ENCODE measurements around the gene PDE10A. TPM values are rescaled to one million over a fixed set of nuclear protein-coding genes. Genes with fewer than 3 reads are reported as not detected.
"Not testable (repeated sequence)": the region's sequence is repeated elsewhere in the genome, so short reads cannot be mapped to it uniquely, and the experiment has no call there.

Gene PDE10A
- total and polyA plus RNA-seq, 7 experiments from 2014 or later = not detected

GRCh38 chr6:165481921-165482320, 181.1 kb downstream of the PDE10A start:
- no peaks in the 10 kb centered on the region for H3K4me1 Mint-ChIP-seq
- Histone ChIP-seq H3K4me3 (ENCODE audit: low read length) (no peak overlapping the region), H3K27ac (ENCODE audit: low read depth, low read length) (no peak overlapping the region), H3K9me3 (ENCODE audit: control insufficient read depth in 2 of 3, low read length in 3 of 3) (no peaks in the 10 kb centered on the region), H3K27me3 (ENCODE audit: control insufficient read depth in 2 of 2, insufficient read depth in 2 of 2, low read length in 2 of 2) (no peaks in the 10 kb centered on the region), H3K4me1 (ENCODE audit: control insufficient read depth in 2 of 2, insufficient read depth in 2 of 2, low read length in 2 of 2) (no peaks in the 10 kb centered on the region), H3K36me3 (ENCODE audit: control insufficient read depth in 2 of 3, insufficient read depth in 3 of 3, low read length in 3 of 3) (no peaks in the 10 kb centered on the region)
- ChIA-PET POLR2A (no interaction called here), CTCF (no interaction called here)
- no peaks in the 10 kb centered on the region for H3K27me3 Mint-ChIP-seq
- peaks cover 0 to 2% (median 0%) of the 10 kb centered on the region in 11 donors for H3K9me3 Mint-ChIP-seq
- intact Hi-C loops (cut with micrococcal nuclease) = no loop called here
- no peak overlapping the region for H3K4me3 Mint-ChIP-seq
- H3K27ac Mint-ChIP-seq = no peak overlapping the region
- ATAC-seq (no peak), DNase-seq (no peak)
- H3K36me3 Mint-ChIP-seq = no peaks in the 10 kb centered on the region

DNA sequence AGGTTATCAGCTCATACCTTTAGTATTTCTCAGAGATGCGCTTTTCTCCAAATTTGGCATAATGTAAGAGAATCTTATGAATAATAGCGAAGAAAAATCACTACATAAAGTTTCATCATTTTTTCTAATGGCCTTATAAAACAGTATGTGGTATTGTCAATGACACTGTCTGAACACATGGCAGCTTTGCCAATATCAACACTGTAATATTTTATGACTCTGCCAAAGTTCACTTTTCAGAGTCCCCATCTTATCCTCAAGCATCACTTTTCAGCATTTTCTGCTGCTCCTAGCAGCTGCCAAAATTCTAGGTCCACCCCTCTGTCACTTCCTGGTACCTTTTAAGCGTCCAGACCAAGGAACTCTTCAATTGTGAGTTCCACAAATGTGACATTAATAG, 182.1 kb downstream of the PDE10A start:
- Histone ChIP-seq H3K4me3 (ENCODE audit: low read length) (no peak overlapping the region), H3K27me3 (ENCODE audit: control insufficient read depth in 2 of 2, insufficient read depth in 2 of 2, low read length in 2 of 2) (no peaks in the 10 kb centered on the region), H3K27ac (ENCODE audit: low read depth, low read length) (no peak overlapping the region), H3K36me3 (ENCODE audit: control insufficient read depth in 2 of 3, insufficient read depth in 3 of 3, low read length in 3 of 3) (no peaks in the 10 kb centered on the region), H3K4me1 (ENCODE audit: control insufficient read depth in 2 of 2, insufficient read depth in 2 of 2, low read length in 2 of 2) (no peaks in the 10 kb centered on the region), H3K9me3 (ENCODE audit: control insufficient read depth in 2 of 3, low read length in 3 of 3) (no peaks in the 10 kb centered on the region)
- no peak overlapping the region for H3K27ac Mint-ChIP-seq
- DNase-seq (no peak), ATAC-seq (no peak)
- H3K4me1 Mint-ChIP-seq = no peaks in the 10 kb centered on the region
- H3K4me3 Mint-ChIP-seq = no peak overlapping the region
- H3K9me3 Mint-ChIP-seq = peaks cover 0 to 2% (median 0%) of the 10 kb centered on the region in 11 donors
- H3K27me3 Mint-ChIP-seq = no peaks in the 10 kb centered on the region
- H3K36me3 Mint-ChIP-seq = no peaks in the 10 kb centered on the region
- ChIA-PET CTCF (no interaction called here), POLR2A (no interaction called here)
- intact Hi-C loops (cut with micrococcal nuclease) = no loop called here

GRCh38 chr6:165478581-165478980, 184.5 kb downstream of the PDE10A start:
- no peaks in the 10 kb centered on the region for H3K4me1 Mint-ChIP-seq
- peaks cover 0 to 1% (median 0%) of the 10 kb centered on the region in 11 donors for H3K9me3 Mint-ChIP-seq
- Histone ChIP-seq H3K36me3 (ENCODE audit: control insufficient read depth in 2 of 3, insufficient read depth in 3 of 3, low read length in 3 of 3) (no peaks in the 10 kb centered on the region), H3K9me3 (ENCODE audit: control insufficient read depth in 2 of 3, low read length in 3 of 3) (no peaks in the 10 kb centered on the region), H3K4me1 (ENCODE audit: control insufficient read depth in 2 of 2, insufficient read depth in 2 of 2, low read length in 2 of 2) (no peaks in the 10 kb centered on the region), H3K4me3 (ENCODE audit: low read length) (no peak overlapping the region), H3K27ac (ENCODE audit: low read depth, low read length) (no peak overlapping the region), H3K27me3 (ENCODE audit: control insufficient read depth in 2 of 2, insufficient read depth in 2 of 2, low read length in 2 of 2) (no peaks in the 10 kb centered on the region)
- intact Hi-C loops (cut with micrococcal nuclease) = no loop called here
- no peak for ATAC-seq
- H3K27ac Mint-ChIP-seq = no peak overlapping the region
- no peak for DNase-seq
- H3K4me3 Mint-ChIP-seq = no peak overlapping the region
- peaks cover 0 to 3% (median 0%) of the 10 kb centered on the region in 5 donors for H3K27me3 Mint-ChIP-seq
- ChIA-PET CTCF (no interaction called here), POLR2A (no interaction called here)
- no peaks in the 10 kb centered on the region for H3K36me3 Mint-ChIP-seq

DNA sequence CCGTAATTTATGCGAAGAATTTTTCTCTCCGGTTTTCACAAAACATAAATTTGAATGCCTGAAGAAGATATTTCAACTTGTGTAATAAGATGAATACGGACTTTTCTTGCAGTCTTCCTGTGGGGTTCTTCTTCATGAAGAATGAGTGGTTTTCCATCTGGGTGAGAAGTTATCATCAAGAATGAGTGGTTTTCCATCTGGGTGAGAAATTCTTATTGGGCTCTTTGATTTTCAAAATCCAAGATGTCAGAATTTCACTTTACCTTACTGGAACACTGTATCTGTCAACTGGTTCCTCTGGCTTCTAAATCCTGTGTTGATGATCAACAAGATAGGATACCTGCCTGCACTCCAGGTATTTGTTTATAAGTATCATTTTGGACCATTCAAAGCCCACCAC, 193.6 kb downstream of the PDE10A start:
- H3K27me3 Mint-ChIP-seq = peaks cover 0 to 5% (median 0%) of the 10 kb centered on the region in 5 donors
- Histone ChIP-seq H3K4me3 (ENCODE audit: low read length) (no peak overlapping the region), H3K4me1 (ENCODE audit: control insufficient read depth in 2 of 2, insufficient read depth in 2 of 2, low read length in 2 of 2) (no peaks in the 10 kb centered on the region), H3K9me3 (ENCODE audit: control insufficient read depth in 2 of 3, low read length in 3 of 3) (no peaks in the 10 kb centered on the region), H3K27me3 (ENCODE audit: control insufficient read depth in 2 of 2, insufficient read depth in 2 of 2, low read length in 2 of 2) (no peaks in the 10 kb centered on the region), H3K27ac (ENCODE audit: low read depth, low read length) (no peak overlapping the region), H3K36me3 (ENCODE audit: control insufficient read depth in 2 of 3, insufficient read depth in 3 of 3, low read length in 3 of 3) (no peaks in the 10 kb centered on the region)
- no peak for DNase-seq
- no peak for ATAC-seq
- H3K27ac Mint-ChIP-seq = no peak overlapping the region
- H3K4me1 Mint-ChIP-seq = no peaks in the 10 kb centered on the region
- ChIA-PET CTCF (no interaction called here), POLR2A (no interaction called here)
- intact Hi-C loops (cut with micrococcal nuclease) = no loop called here
- peaks cover 0 to 4% (median 0%) of the 10 kb centered on the region in 5 donors for H3K36me3 Mint-ChIP-seq
- H3K9me3 Mint-ChIP-seq = peaks cover 0 to 22% (median 8%) of the 10 kb centered on the region in 11 donors
- no peak overlapping the region for H3K4me3 Mint-ChIP-seq

DNA sequence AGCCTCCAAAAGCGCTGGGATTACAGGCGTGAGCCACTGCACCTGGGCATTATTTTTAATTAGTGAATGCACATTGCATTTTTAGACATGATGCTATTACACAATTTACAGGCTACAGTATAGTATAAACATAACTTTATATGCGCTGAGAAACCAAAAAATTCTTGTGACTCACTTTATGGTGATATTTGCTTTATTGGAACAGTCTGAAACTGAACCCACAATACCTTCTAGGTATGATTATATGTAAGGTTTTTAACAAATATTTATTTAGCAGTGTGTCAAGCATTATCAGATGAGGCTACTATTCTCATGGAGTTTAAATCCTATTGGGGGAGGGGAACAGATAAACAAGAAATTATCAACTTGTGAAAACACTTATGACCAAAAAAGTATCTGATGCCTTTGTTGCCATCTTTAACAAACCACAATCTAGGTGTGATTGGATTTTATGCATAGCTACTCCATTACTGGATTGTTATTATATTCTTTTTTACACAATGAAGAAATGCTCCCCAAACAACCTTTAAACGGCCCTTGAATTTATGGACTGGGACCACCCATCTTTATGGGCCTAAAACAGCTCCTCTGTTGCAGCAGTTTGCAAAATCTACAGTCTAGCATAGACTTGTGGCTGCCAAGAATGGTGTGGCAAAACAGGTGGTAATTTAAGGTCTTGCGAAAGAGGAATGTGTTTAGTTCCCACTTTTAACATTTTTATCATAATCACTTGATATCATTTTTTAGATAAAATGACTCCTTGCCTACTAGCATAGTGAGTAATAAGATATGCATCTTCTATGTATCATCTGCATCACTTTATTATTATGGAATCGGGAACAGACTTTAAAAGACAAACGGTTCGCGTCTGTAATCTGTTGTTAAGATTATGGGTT, 194.5 kb downstream of the PDE10A start:
- peaks cover 0 to 4% (median 0%) of the 10 kb centered on the region in 5 donors for H3K36me3 Mint-ChIP-seq
- no peak overlapping the region for H3K4me3 Mint-ChIP-seq
- no peaks in the 10 kb centered on the region for H3K4me1 Mint-ChIP-seq
- Histone ChIP-seq H3K27ac (ENCODE audit: low read depth, low read length) (no peak overlapping the region), H3K4me1 (ENCODE audit: control insufficient read depth in 2 of 2, insufficient read depth in 2 of 2, low read length in 2 of 2) (no peaks in the 10 kb centered on the region), H3K36me3 (ENCODE audit: control insufficient read depth in 2 of 3, insufficient read depth in 3 of 3, low read length in 3 of 3) (no peaks in the 10 kb centered on the region), H3K9me3 (ENCODE audit: control insufficient read depth in 2 of 3, low read length in 3 of 3) (no peaks in the 10 kb centered on the region), H3K27me3 (ENCODE audit: control insufficient read depth in 2 of 2, insufficient read depth in 2 of 2, low read length in 2 of 2) (no peaks in the 10 kb centered on the region), H3K4me3 (ENCODE audit: low read length) (no peak overlapping the region)
- ATAC-seq = no peak
- H3K27ac Mint-ChIP-seq = no peak overlapping the region
- peaks cover 5 to 31% (median 13%) of the 10 kb centered on the region in 11 donors for H3K9me3 Mint-ChIP-seq
- peaks cover 0 to 5% (median 0%) of the 10 kb centered on the region in 5 donors for H3K27me3 Mint-ChIP-seq
- DNase-seq = no peak
- POLR2A ChIA-PET = no interaction called here
- intact Hi-C loops (cut with micrococcal nuclease) = no loop called here
- CTCF ChIA-PET = no interaction called here

GRCh38 chr6:165463499-165463898, 199.5 kb downstream of the PDE10A start:
- H3K4me1 ChIP-seq (ENCODE audit: control insufficient read depth in 2 of 2, insufficient read depth in 2 of 2, low read length in 2 of 2); H3K4me3 Mint-ChIP-seq; DNase-seq; H3K36me3 ChIP-seq (ENCODE audit: control insufficient read depth in 2 of 3, insufficient read depth in 3 of 3, low read length in 3 of 3); ATAC-seq; H3K9me3 ChIP-seq (ENCODE audit: control insufficient read depth in 2 of 3, low read length in 3 of 3); intact Hi-C loops (cut with micrococcal nuclease); POLR2A ChIA-PET; H3K4me3 ChIP-seq (ENCODE audit: low read length); H3K27me3 ChIP-seq (ENCODE audit: control insufficient read depth in 2 of 2, insufficient read depth in 2 of 2, low read length in 2 of 2); CTCF ChIA-PET; H3K27ac Mint-ChIP-seq; H3K36me3 Mint-ChIP-seq; H3K4me1 Mint-ChIP-seq; H3K27ac ChIP-seq (ENCODE audit: low read depth, low read length): not testable (repeated sequence)
- Mint-ChIP-seq H3K9me3 (peaks cover 11 to 49% (median 26%) of the 10 kb centered on the region in 11 donors), H3K27me3 (peaks cover 0 to 16% (median 0%) of the 10 kb centered on the region in 5 donors)
